ELR (cell line): ENCODE results near the gene ESR2.
"Not testable (repeated sequence)": the region's sequence is repeated elsewhere in the genome, so short reads cannot be mapped to it uniquely, and the experiment has no call there.

Source experiments
- DNase-seq: peaks from one replicate; pipeline ENCODE4 v3.0.0-alpha.2; 2015; ENCODE audit warnings: low read depth

The ESR2 gene

DNA sequence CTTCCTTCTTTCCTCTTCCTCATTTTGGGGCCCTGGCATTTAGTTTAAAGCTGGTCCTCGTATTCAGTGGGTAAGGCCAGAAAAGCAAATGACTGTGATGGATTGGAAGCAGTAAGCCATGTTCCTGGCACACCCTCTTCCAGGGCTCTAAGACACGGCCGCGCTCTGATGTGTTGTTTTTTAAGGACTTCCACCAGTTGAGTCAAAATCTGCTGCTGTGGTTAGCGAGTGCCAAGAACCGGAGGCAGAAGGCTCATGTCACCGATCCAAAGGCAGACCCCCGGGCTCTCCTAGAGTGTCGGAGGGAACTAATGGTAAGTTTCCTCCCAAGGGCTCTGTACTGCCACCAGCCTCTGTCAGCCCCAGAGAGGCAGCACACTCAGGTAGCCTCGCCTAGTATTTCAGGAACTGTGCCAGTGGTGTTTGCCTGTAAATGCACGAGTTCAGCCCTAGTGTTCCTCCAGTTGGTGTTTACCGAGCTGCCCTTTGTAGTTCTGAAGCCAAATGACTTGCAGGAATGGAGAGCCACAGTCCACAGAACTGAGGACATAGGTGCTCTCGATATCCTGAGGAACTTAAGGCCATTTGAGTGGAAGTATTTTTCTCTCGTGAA is 72.7 kb downstream of the ESR2 start:
- DNase-seq = no peak

DNA sequence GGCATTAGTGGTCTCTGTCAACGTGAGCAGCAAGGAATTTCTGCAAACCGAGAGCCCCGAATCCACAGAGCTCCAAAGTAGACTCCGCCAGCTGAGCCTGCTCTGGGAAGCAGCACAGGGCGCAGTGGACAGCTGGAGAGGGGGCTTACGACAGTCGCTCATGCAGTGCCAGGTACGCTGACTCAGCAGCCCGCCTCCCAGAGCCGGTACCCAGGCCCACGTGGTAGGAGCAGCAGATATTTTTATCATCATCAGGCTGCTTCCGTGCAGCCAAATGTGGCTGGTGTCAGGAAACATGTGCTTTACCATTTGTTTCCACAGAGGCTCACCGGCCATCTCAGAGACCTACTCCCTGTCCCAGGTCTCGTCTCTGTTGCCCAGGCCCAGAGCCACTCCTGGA is 73.7 kb downstream of the ESR2 start:
- no peak for DNase-seq

DNA sequence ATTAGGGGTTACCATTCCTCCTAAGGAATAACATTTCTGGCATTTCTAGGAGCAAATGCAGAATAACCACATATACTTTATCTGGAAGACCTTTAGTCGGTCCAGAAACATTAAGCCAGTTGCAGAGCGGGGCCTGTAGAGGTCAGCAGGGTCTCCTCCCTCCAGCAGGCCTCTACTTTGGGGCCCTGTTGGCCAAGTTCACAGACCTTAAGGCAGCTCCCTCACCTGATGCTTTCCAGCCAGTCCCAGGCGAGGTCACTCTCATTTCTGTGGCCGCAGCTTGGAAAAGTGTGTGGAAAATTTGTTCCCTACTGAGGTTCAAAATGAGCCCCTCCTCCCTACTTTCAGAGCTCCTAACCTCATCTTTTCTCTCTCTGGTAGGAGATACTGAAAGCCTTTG is 74.1 kb downstream of the ESR2 start:
- no peak for DNase-seq

DNA sequence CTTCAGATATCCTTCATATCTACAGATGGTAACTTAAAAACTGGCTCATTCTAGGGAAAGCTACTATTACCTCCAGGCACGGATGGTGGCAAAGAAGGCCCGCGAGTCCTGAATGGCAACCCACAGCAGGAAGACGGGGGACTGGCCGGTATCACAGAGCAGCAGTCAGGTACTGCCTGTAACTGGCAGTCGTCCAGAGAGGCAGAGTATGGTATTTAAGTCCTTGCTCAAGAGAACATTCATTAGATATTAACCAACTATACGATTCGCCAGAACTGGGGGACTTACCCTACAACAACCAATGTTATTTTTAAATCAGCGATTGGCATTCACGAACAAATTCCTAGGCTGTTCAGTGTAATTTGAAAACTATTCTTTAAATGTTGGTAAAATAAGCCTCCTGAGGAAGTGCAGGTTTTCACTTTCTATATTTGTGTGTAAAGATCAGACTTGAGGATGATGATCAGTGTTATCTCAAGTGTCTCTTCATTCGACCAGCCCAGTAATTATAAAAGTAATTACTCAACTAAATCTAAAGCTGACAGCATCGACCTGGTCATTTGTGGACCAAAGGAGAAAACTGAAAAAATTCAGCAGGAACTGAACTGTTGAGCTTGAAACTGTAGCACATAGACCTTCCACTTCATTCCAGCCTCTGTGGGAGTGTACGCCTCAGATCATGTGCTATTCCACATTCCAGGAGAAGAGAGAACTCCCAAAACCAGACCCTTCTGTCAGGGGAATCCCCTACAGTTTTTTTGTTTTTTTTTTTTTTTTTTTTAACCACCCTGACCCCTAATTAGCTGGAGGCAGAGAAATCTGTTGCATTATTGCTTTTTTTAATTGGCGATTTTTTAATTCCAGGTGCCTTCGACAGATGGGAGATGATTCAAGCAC is 75.6 kb downstream of the ESR2 start:
- DNase-seq = no peak

DNA sequence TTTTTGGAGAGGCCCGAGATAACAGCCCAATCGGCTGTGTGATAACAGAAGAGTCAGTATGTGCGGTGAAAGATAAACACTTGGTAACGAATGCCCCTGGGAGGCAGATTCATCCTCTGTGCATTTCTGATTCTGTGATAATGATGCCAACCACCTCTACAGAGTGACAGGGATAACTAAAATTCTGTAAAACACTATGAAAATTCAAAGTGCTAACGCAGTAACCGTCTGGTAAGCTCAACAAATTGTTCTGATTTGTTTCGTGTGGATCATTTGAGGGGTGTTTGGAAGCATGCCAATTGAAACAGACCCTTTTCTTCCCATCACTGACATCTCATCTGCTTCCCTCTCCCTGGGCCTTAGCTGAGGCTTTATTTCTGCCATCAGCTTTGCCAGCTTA is 76.3 kb downstream of the ESR2 start:
- DNase-seq = no peak

DNA sequence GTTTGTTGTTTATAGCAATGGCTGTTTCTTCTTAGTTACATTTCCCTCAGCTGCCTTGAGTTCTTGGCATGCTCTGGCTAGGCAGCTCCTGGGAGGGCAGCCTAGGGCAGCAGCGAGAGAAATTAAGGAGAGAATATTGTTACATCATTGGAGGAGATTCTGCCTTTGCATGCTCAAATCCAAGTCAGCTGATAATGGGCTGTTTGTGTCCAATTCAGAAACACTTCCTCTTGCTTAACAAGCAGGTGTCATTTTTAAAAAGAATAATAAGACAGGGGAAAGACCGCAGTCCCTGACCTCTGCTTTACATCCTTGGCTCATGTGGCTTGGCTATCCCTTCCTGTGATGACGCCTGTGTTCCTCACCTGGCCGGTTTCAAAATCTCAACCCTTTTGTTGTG is 76.9 kb downstream of the ESR2 start:
- DNase-seq = no peak

DNA sequence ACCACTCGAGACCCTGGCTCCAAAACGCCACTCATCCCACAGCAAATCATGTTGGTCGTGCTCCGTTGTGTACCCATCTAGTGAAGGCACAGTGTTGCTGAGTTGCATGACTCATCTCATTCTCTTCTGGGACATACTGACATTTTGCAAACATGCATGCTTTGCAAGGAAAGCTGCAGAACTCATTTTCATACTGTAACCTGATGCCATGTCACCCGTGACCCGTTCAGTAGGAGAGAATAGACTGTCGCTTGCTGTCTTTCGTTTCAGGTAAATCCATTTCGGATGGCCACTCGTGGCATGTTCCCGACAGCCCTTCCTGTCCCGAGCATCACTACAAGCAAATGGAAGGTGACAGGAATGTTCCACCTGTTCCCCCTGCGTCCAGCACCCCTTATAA is 78.2 kb downstream of the ESR2 start:
- DNase-seq = no peak

DNA sequence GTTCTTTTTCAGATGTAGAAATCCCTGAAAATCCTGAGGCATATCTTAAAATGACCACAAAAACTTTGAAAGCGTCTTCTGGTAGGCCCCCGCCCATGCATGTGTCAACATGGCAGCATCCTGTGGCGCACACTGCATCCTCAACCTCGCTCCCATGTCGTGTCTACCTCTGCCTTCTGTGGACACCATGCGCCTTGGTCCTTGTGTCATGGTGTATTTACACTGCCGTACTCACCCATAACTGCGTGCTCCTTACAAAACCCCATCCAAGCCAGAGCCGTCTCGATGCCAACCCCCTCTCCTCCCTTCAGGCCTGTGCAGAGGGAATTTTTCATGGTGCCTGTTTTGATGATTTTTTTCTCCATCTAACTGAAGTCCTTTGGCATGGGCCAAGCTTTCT is 78.9 kb downstream of the ESR2 start:
- no peak for DNase-seq

DNA sequence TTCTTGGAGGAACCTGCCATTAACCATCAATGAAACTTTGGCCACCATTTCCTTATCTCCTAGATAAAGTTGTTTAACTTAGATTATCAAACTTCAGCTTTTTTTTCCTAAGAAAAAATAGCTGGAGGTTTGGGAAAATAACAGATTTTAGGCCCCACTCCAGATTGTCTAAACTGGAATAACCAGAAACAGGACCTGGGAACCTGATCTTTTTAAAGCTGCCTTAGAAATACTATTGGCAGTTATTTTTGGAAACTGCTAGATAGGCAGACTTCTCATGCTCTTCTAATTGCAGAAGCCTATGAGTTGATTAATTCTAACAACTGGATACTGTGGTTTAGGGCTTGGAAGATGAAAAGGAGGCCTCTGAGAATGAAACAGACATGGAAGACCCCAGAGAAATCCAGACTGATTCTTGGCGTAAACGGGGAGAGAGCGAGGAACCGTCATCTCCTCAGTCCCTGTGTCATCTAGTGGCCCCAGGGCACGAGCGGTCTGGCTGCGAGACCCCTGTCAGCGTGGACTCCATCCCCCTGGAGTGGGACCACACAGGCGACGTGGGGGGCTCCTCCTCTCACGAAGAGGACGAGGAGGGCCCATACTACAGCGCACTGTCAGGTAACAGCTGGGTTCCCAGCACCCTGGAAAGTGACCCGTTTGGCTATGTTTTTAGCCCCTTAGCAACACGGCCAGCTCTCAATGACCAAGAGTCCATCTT is 80.2 kb downstream of the ESR2 start:
- DNase-seq = no peak

DNA sequence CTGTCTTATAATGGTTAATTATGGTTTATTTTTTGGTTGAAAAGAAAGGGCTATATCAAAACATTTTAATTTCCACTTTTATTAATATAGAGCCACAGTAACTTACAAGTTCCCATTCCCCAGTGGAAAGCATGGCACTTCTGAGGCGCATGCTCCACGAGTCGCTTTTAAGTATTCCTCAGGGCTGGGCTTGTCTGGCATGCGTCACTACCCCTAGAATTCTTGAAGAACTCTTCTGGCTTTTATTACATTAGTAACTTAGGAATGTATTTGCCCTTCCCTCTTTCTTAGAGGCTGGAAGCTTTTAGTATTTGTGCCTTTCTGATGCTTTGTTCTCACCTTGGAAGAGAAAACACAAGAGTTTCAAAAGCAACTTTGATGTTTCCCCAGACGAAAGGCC is 81.1 kb downstream of the ESR2 start:
- DNase-seq = peak; percentile 38

DNA sequence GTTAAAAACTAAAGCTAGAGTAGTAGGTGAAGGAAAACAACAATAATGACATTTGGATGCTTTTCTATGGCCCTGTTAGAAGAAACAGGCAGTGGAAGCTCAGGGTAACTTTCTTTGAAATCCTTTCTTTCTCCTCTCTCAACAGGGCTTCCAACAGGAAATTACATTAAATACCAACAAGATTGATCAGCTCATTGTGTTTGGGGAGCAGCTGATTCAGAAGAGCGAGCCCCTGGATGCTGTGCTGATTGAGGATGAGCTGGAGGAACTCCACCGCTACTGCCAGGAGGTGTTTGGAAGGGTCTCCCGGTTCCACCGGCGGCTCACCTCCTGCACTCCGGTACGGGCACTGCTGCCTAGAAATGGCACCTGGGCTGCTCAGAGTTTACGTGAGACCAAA is 81.5 kb downstream of the ESR2 start:
- DNase-seq = peak; percentile 63

DNA sequence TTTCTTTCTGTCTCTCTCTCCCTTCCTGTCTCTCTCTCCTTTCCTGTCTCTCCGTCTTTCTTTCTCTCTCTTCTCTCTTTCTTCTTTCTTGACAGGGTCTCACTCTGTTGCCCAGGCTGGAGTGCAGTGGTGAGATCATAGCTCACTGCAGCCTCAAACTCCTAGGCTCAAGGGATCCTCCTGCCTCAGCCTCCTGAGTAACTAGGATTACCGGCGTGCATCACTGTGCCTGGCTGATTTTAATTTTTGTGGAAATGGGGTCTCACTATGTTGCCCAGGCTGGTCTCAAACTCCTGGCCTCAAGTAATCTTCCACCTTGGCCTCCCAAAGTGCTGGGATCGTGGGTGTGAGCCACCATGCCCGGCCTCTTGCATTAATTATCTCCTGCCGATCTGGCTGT is 83.3 kb downstream of the ESR2 start:
- not testable (repeated sequence) for DNase-seq

DNA sequence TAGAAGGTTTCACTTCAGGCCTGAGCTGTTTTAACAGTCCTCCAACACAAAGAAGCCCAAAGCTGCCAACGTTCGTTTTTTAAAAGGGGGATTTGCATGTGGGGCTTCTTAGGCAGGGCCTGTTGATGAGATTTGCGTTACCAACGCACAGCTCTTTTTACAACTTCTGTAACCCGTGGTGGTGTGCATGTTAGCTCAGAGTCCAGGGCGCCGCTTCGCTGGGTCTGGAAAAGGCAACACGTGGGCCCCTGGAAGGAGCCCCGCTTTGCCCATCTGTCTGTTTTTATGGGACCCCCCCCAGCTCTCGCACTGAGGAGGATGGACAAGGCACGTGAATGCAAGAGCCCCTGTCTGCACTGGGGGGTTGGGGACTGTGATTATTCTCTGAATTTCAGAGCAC is 84.0 kb downstream of the ESR2 start:
- DNase-seq = no peak

DNA sequence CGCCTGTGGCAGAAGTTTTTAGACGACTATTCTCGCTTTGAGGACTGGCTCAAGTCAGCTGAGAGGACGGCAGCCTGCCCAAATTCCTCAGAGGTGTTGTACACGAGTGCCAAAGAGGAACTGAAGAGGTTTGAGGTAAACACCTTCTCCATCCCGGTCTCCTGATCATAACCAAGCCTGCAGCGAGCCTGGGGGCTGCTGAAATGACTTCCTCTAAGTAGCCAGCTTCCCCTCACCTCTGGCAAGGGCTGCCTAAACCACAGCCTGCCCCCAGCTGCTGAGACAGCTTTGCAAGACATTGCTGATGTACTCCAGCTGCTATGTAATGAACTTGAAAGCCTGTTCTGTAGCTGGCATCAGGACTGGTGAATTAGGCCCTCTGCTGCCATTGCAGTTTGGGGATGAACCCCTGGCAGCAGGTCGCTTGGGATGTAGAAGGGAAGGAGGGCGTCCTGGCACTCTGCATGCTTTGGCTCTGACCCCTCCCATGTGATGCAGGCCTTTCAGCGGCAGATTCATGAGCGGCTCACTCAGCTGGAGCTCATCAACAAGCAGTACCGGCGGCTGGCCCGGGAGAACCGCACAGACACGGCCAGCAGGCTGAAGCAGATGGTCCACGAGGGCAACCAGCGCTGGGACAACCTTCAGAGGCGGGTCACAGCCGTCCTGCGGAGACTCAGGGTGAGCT is 84.6 kb downstream of the ESR2 start:
- no peak for DNase-seq

DNA sequence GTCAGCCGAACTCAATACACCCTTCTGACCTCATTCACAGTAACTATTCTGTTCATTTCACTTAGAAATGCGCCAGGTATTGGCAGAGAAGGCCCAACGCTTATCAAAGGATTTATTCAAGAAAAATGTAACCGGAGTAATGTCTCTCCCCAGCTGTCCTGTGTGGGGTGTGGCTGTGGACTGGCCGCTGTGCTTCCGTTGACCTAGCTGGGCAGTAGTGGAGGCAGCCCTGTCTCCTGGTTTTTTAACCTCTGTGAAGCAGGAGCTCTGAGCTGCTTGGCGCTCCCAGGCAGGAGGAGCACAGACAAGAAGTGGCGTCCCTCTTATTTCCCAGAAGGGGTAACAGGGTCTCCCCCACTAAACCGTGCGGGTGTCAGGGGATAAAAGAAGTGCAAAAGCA is 85.2 kb downstream of the ESR2 start:
- no peak for DNase-seq

DNA sequence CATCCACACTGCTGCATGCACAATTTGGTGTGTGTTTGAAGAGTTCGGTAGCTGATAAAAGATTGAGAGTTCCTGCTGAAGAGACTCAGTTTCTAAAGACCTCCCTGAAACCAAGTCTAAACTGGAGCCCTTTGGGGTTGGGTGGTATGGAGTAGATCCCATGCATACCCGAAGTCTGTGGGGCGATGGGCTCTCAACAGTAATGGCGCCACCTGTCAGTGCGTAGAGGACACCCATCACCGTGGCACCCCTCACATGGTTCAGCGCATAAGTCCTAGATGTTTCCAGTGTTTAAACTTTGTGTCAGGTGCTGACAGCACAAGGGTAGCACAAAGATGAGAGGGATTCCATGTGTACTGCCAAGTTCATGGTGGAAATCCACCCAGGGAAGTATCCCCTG is 85.9 kb downstream of the ESR2 start:
- DNase-seq = no peak

DNA sequence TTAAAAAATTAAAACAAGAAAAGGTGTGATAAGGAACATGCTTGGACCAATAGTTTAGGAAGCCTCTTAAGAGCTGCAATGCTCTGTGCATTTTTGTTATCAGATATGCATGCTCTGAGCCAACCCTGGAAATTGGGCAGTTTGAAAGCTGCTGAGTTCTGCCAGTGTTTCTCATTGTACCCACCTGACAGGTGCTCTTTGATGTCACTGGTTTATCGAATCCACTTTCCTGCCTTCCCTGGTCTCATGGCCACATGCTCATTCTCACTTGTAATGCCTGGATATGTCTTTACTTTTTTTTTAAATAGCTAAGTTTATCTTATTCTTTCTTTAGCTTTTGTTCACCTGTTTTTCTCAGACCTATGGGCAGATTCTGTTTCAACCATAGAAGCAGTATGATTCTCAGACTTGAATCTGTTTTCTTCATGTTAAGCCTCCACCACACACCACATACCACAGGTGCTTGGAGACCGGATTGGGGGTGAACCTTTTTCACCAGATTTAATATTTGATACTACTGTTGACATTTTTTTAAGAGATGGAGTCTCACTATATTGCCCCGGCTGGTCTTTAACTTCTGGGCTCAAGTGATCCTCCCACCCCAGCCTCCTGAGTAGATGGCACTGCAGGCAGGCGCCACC is 90.7 kb downstream of the ESR2 start:
- DNase-seq = no peak

DNA sequence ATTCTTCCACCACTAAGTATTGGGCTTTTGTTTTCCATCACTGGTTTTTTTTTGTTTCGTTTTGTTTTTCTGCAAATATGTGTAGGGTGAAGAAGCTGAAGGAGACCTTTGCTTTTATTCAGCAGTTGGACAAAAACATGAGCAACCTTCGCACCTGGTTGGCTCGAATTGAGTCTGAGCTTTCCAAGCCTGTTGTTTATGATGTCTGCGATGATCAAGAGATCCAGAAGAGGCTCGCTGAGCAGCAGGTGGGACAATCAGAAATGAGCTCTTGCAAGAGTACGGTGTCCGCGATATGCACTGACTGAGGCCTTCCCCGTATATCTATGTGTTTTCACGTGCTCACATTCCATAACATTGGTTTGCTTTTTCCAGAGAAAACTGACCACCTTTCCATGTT is 91.5 kb downstream of the ESR2 start:
- no peak for DNase-seq

DNA sequence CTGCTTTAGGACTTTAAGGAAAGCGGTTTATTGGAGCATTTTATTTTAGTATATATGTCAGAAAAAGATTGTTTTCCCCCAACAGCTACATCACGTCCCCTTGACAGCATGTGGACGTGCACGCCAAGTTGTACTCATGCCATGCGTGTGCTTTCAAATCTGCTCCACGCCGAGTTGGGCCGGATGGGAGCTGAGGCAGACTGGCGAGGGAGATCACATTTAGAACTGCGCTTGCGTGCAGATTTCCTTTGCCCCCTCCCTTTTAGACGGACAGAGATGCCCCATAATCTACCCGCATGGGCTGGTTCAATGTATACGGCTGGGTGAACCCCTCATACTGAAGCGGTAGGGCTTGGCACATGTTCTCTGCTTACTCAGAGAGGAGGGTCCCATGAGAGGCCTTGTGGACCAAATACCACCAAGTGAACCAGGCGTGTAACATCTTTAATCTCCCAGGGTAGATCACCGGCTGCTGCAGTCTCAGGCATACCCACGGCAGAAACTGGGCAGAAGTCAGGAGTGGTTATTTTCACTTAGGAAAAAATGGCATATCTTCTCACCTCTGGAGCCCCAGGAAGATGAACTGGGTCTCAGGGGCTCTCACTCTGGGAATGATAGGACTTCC is 92.1 kb downstream of the ESR2 start:
- no peak for DNase-seq

DNA sequence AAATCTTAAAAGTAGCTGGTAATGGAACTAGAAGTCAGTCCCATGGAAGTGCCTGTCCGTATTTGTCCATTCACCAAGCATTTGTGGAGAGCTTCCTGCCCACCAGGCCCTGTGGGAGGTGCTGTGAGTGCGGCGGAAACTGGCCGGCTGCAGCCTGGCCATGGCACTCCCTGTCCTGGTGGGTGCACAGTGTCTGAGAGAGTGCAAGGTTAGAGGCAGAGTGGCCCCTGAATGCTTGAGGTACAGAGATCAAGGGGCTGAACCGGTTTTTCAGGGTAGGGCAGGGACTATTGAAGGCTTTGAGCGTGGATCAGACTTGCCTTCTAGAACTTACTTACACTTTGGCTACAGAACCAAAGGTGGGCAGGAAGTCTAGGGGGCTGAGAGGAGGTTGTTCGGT is 92.9 kb downstream of the ESR2 start:
- no peak for DNase-seq

DNA sequence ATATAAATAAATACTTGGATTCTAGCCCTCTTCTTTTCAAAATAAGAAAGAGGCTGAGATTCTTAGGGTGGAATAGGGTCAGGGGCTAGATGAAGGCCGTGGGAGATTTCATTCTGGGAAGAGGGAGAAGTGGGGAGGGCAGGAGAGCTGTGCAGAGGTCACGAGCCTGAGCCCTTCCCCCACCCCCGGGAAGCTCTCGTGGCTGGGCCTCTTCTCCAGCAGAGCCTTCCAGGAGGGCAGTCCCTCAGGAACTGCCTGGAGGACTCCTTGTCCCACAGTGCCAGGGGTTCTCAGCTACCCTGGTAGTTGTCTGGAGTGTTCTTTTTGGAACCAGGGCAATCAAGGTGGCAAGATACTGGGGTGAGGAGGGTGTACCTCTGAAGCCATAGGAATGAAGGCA is 94.0 kb downstream of the ESR2 start:
- DNase-seq = no peak

DNA sequence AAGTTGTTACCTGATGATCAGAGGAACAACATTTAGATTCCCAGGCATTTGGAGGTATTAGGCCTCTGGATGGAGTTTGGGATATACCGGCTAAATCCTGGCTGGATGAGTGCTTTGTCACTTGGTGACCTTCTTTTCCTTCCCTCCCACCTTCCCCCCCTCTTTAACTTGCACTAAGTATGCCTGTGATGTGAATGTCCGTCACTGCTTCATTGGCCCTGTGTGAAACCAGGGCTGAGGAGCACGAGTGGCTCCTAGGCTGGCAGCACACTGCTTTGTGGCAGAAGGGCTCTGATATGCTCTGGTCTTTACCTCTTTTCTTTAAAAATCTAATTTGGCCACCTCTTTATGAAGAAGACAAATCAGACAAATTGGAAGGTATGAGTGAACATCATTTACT is 95.7 kb downstream of the ESR2 start:
- DNase-seq = no peak
